Stimulated activated CD8-positive, alpha-beta memory T cell treated with anti-CD3 and anti-CD28 coated beads, Interleukin-2, amount 100 ng/mL, for 1 hour (primary cell): ENCODE results near the gene ZNF30.
"Not testable (repeated sequence)": the region's sequence is repeated elsewhere in the genome, so short reads cannot be mapped to it uniquely, and the experiment has no call there.

Source experiments
- DNase-seq, 2 donors: peaks; one replicate each; pipeline ENCODE4 v3.0.0-alpha.2; 2020; ENCODE audit warnings: low read depth in 2 of 2

ZNF30 gene

GRCh38 chr19:34985249-34986022 lies 58.7 kb downstream of the ZNF30 start:
- DNase-seq, result no peak

GRCh38 chr19:34988119-34988518 lies 61.4 kb downstream of the ZNF30 start:
- DNase-seq, result no peak

GRCh38 chr19:34989298-34989697 lies 62.6 kb downstream of the ZNF30 start:
- no peak for DNase-seq

GRCh38 chr19:34990578-34991192 lies 64.0 kb downstream of the ZNF30 start:
- DNase-seq, result no peak

- no peak for DNase-seq
Measured at GRCh38 chr19:34991542-34992333, 65.0 kb downstream of the ZNF30 start.

GRCh38 chr19:34992582-34992981 lies 65.9 kb downstream of the ZNF30 start:
- DNase-seq, result not testable (repeated sequence)

GRCh38 chr19:34994286-34994642 lies 67.6 kb downstream of the ZNF30 start:
- DNase-seq, result no peak
